ENCODE results near the gene CPLX3.

GRCh38 chr15:74866090-74866489, 39.7 kb downstream of the CPLX3 start:
- no peak for TF ChIP-seq CTCF (IDR thresholded peaks at IDR 0.05)
- no peak for TF ChIP-seq EP300 (IDR thresholded peaks at IDR 0.05)
- TF ChIP-seq POLR2AphosphoS5 (IDR thresholded peaks at IDR 0.05): no peak
